DND-41 (cell line): Measurements from ENCODE around the gene RBM47.

Experiments used
- CTCF ChIP-seq: IDR thresholded peaks from 2 replicates; pipeline ENCODE4 v1.5.1; 2012; ENCODE audit warnings: borderline replicate concordance, low read length, moderate library complexity, mild to moderate bottlenecking; ENCODE audit not compliant: poor library complexity, severe bottlenecking; ENCODE audit errors: extremely low read depth
- EZH2 ChIP-seq: IDR thresholded peaks from 3 replicates; pipeline ENCODE4 v1.6.1; 2012; ENCODE audit warnings: borderline replicate concordance, low read depth, mild to moderate bottlenecking, moderate library complexity, low read length, inconsistent platforms; ENCODE audit not compliant: severe bottlenecking

GRCh38 chr4:40595981-40596380, 33.7 kb downstream of the RBM47 start:
- TF ChIP-seq CTCF (no peak), EZH2 (no peak)
